ENCODE measurements around the gene IFRD1. TPM values are rescaled to one million over a fixed set of nuclear protein-coding genes. Genes with fewer than 3 reads are reported as not detected.
A peak's percentile ranks its signal among the peaks of the same experiment; 100 is the strongest.
"Not testable (repeated sequence)": the region's sequence is repeated elsewhere in the genome, so short reads cannot be mapped to it uniquely, and the experiment has no call there.

The IFRD1 gene
- polyA plus RNA-seq, 3 donors: 32.6 to 40.8 (median 40.5) TPM

- DNase-seq (ENCODE audit: low read depth in 3 of 3, low spot score in 2 of 3): no peak
These were observed 10.8 kb upstream of the IFRD1 start for GRCh38 chr7:112439476-112439875.

DNA sequence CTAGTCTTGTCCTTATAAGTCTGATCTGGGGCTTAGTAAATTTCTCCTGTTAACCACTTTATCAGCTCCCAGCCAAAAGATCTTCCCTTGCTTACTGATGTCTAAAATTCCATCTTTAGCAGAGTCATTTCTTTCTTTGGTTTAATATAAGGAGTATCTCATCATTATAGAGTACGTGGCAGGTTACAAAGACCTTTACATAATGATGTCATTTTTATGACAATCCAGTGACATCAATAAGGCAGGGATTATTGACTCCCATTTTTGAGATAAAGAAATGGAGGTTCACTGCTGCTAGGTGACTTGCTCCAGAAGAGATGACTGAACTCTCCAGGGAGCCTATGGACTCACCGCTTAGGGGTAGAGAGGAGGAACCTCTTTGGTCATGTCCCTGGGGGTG is 8.1 kb upstream of the IFRD1 start:
- no peak for DNase-seq (ENCODE audit: low read depth in 3 of 3, low spot score in 2 of 3)

GRCh38 chr7:112444505-112444904 is 5.8 kb upstream of the IFRD1 start:
- DNase-seq (ENCODE audit: low read depth in 3 of 3, low spot score in 2 of 3): no peak

GRCh38 chr7:112446431-112446830 is 3.8 kb upstream of the IFRD1 start:
- DNase-seq (ENCODE audit: low read depth in 3 of 3, low spot score in 2 of 3): no peak

GRCh38 chr7:112447406-112447805 is 2.9 kb upstream of the IFRD1 start:
- no peak for DNase-seq (ENCODE audit: low read depth in 3 of 3, low spot score in 2 of 3)

DNA sequence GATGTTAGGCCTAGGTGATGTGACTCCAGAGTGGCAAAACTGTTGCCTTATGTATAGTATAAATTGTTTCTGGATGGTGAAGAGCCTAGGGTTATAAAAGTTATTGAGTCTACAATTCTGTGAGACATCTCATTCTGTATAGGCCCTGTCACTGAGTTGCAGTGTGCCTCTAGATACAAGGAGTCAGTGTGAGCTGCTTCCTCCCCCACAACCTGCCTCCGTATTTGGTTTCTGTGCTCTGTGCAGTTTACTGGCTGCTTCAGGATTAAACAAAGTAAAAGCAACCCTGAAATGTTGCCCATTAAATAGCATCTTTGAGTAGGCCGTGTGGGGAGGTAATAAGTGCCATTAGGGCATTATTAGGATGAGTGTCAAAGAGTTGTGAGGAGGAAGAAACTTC is 1.9 kb upstream of the IFRD1 start:
- peak in 1 of 3 donors; percentile 29 for DNase-seq (ENCODE audit: low read depth in 3 of 3, low spot score in 2 of 3)

DNA sequence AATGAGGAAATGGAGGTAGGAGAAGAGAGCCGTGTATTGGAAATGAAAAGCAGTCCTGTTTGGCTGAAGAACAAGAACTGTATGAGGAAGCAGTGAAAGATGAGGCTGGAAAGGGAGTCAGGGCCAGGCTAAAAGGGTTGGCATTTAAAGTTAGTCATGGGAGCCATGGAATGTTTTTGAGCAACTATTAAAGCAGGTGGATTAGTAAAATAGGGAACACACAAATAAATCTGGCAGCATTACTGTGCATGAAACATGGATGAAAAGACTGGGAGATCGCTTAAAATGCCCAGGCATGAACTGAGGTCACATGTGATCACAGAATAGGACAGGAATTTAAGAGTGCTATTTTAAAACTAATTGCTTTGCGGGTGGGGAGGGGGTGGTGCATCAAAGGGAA is 1.4 kb upstream of the IFRD1 start:
- DNase-seq (ENCODE audit: low read depth in 3 of 3, low spot score in 2 of 3): no peak

GRCh38 chr7:112449353-112449752 is 907 bp upstream of the IFRD1 start:
- no peak for DNase-seq (ENCODE audit: low read depth in 3 of 3, low spot score in 2 of 3)

- DNase-seq (ENCODE audit: low read depth in 3 of 3, low spot score in 2 of 3): peak; percentile 90 to 94 (median 92)
These were observed 824 bp downstream of the IFRD1 start for GRCh38 chr7:112450807-112451761.

DNA sequence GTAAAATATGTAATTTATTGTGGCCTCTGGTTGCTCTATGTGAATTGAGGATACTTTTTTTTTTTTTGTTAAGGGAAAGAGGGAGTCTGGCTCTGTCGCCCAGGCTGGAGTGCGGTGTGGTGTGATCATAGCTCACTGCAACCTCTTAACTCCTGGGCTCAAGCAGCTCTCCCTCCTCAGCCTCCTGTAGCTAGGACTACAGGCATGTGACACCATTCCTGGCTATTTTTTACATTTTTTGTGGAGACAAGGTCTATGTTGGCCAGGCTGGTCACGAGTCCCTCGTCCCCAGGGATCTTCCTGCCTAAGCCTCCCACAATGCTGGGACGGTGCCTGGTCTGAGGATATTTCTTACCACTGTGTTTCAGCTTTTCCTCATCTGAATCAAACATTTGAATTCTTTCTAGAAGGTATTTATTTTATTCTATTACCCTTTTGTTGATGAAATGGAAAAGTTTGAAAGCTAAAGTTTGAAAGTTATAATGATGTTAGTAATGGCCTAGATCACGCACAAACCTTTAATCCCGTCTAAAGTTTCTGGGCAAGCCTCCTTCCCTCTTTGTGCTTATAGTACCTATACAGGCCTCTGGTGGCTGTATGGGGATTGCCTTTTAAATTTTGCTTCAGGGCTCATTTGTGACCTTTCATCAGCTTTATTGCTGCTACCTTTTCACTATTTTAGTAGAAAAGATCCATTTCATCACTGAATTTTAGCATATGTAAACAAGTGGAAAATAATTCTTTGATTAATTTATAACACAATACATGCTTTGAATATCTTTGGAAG is 2.0 kb downstream of the IFRD1 start:
- DNase-seq (ENCODE audit: low read depth in 3 of 3, low spot score in 2 of 3): peak in 1 of 3 donors; percentile 18

DNA sequence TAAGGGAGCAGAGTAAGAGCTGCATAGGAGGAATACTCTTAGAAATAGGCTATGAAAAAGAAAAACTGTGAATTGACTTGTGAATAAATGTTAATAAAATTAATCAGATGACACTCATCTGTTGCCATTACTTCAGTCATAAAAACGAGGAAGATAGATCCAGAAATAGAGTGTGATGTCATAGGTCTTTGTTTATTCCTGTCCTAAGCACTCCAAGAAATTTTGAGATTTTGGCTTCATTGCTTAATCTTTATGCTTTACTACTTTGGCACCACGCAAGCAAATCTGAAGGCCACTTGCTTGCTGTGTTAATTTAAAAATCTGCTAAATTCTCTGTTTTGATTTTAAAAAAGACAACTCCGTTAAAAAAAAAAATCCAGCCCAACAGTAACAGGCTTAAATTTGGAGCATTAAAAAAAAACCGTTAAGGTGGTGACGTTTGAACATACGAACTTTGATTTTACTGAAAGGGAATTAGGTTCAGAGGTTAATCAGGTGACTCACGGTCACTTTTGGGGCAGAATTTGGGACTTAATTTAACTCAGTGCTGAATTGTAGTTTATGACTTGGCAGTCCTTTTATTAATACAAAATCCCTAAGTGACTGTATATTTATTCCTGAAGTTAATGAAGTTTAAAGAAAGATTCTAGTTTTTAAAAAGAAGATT is 3.4 kb downstream of the IFRD1 start:
- no peak for DNase-seq (ENCODE audit: low read depth in 3 of 3, low spot score in 2 of 3)

GRCh38 chr7:112454191-112454590 is 3.9 kb downstream of the IFRD1 start:
- not testable (repeated sequence) for DNase-seq (ENCODE audit: low read depth in 3 of 3, low spot score in 2 of 3)

DNA sequence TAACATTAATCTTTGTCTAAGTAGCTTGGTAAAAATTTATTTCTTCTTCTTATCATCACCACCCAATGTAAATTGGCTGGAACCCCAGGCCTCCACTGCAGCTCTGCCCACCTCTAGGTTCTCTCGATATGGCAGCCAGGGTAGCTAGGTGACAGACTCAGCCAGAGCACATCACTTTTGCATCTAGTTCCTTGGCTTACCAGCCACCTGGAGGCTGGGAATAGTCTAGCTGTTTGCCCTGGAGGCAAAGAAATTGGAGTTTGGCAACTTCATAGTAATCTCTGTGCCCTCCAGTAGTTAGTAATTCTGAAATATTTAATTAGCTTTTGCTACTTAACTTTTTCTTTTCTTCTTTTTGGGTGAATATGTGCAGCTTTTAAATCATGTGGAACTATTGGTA is 9.4 kb downstream of the IFRD1 start:
- DNase-seq (ENCODE audit: low read depth in 3 of 3, low spot score in 2 of 3): no peak

- no peak for DNase-seq (ENCODE audit: low read depth in 3 of 3, low spot score in 2 of 3)
These were observed 12.0 kb downstream of the IFRD1 start for GRCh38 chr7:112462236-112462635.

DNA sequence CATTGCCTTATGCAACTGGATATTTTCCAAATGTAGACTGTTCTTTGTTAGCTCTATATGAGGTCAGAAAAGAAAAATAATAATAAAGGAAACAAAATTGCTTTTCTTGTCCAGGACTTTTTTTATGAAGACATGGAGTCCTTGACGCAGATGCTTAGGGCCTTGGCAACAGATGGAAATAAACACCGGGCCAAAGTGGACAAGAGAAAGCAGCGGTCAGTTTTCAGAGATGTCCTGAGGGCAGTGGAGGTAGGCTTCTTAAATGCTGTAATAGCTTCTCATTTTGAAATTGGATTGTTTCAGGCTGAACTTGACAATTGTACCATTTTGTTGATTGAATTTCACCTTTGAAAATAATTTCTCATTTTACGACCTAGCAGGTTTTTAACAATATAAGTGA is 17.6 kb downstream of the IFRD1 start:
- DNase-seq (ENCODE audit: low read depth in 3 of 3, low spot score in 2 of 3): no peak

- no peak for DNase-seq (ENCODE audit: low read depth in 3 of 3, low spot score in 2 of 3)
These were observed 19.9 kb downstream of the IFRD1 start for GRCh38 chr7:112470194-112470593.

DNA sequence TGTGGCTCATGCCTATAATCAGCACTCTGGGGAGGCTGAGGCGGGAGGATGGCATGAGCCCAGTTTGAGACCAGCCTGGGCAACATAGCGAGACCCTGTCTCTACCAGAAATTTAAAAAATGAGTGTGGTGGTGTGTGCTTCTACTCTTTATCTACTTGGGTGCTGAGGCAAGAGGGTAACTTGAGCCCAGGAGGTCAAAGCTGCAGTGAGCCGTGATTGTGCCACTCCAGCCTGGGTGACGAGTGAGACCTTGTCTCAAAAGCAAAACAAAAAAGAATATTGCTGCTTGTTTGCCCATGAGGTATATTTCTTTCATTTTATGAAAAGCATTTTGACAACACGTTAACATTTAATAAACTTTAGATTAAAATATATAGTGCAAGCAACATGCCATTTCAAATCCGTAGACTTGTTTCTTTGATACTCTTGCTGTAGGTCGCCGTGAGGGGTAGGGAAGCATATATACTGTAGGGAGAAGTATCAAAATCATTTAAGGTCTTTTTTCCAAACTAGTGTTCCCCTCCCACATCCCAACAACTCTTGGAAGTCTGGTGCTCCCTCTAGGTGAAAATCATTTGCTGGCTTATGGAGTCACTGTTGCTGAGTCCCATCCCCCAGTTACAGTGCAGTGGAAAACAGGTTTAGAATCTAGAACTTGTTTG is 26.3 kb downstream of the IFRD1 start:
- no peak for DNase-seq (ENCODE audit: low read depth in 3 of 3, low spot score in 2 of 3)

DNA sequence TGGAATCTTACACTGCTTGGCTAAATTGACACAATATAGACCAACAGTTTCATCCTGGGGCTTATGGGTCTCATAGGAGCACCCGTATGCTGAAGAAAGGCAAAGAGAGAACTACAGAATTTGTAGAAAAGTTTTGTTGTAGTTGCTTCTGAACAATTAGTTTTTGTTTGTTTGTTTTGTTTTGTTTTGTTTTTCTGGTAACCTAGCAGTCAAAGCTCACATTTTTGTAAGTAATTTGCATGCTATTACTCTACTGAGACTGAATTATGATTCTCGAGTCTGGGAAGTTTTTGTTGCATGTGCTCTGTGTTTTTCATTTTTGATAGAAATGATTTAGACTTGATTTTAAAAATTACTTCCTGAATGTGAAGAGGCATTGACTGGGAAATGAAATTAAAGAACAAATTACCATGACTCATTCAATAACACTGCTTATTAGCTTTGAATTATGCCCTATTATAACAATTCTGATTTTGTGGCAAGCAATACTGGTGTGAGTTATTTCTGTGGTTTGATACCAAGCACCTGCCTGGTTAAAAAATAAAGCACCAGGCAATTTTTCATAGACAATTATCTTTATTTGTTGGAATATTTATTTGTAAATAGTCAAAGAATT is 31.0 kb downstream of the IFRD1 start:
- no peak for DNase-seq (ENCODE audit: low read depth in 3 of 3, low spot score in 2 of 3)

DNA sequence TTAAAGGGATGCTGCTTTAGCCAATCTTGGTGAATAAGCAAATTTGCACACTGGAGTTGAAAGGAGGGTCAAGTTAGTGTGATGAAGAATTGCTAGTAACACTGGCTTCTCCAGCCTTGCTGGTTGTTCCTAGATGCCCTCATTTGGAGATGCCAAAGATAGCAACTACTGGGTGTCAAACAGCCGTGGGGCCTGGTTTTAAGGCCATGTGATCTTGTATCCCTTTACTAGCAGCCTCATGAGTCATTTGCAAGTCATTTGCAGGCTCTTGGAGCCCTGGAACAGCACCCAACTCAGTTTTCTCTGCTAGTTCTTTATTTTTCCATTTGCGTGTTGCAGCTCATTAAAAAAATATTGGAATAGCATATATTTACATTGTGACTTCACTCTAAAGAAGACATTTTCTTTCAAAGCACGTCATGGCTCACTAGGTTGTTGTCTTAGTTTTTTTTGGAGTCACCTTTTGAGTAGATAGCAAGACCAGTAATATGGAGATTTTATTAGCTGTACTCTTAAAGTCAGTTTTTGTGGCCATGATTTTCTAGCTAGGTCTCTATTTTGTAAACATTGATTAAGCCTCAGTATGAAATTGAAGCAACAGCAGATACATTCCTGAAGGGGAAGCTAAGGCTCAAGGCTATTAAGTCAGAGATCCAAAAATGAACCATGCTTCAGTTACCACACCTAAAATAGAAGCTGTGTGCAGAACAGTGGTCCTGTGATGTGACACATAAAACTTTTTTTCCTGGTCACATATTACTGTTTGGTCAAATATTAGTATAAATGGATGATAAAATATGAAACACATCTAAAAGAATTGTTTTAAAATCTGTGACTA is 31.8 kb downstream of the IFRD1 start:
- no peak for DNase-seq (ENCODE audit: low read depth in 3 of 3, low spot score in 2 of 3)
